Esophagus squamous epithelium (tissue), 4 donors: ENCODE data around the gene MRPL30.

ENCODE experiments used
- CTCF ChIP-seq, 6 experiments: fragments of 450-650 bp in 4 of 6; fragments of 200-600 bp in 2 of 6; sonication (generic) in 2 of 6; IDR thresholded peaks; one replicate each; pipeline ENCODE4 v1.5.1; 2016 to 2019; ENCODE audit warnings: antibody characterized with exemption in 6 of 6, mild to moderate bottlenecking in 4 of 6, moderate library complexity in 4 of 6
- POLR2A ChIP-seq, 4 donors: fragments of 450-650 bp; IDR thresholded peaks; one replicate each; pipeline ENCODE4 v1.6.1; 2017; ENCODE audit warnings: antibody characterized with exemption in 4 of 4, mild to moderate bottlenecking in 4 of 4, moderate library complexity in 3 of 4

DNA sequence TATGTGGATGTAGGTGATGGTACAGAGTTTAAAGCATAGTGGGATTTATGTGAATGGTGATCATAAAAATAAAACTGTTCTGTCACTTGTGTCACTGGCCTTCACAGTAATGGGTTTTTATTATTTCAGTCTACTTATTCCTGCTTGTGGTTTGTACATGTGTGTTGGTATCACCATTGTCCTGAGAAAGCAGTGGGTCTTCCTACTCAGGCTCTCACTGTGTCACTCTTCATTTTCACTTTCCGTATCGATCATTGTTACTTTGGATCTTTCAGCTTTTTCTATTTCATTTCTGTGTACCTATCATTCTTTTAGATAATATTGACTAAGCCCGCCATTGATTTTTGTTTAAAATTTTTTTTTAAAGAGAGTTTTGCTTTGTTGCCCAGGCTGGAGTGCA, 7.4 kb downstream of the MRPL30 start:
- no peak for TF ChIP-seq CTCF (IDR thresholded peaks at IDR 0.05)
- no peak for TF ChIP-seq POLR2A (IDR thresholded peaks at IDR 0.05)
